ENCODE results near the gene PSMG4. TPM values are rescaled to one million over a fixed set of nuclear protein-coding genes. Genes with fewer than 3 reads are reported as not detected.
A peak's percentile ranks its signal among the peaks of the same experiment; 100 is the strongest.

Gene PSMG4
- total RNA-seq, 2 experiments from 2014 or later, result 12.3 to 12.8 TPM

GRCh38 chr6:3276174-3277167 lies 17.7 kb downstream of the PSMG4 start:
- Histone ChIP-seq H3K9me3 (ENCODE audit: control insufficient read depth in 1 of 2, insufficient read depth in 1 of 2, low read length in 2 of 2) (no peaks in the 10 kb centered on the region), H3K36me3 (ENCODE audit: insufficient read depth, low read length) (peaks cover 15% of the 10 kb centered on the region), H3K4me1 (ENCODE audit: insufficient read depth, low read length) (no peaks in the 10 kb centered on the region), H3K4me3 (ENCODE audit: low read length) (no peak overlapping the region), H3K27me3 (ENCODE audit: control insufficient read depth in 1 of 2, insufficient read depth in 2 of 2, low read length in 2 of 2) (no peaks in the 10 kb centered on the region), H3K27ac (ENCODE audit: low read depth in 1 of 2, low read length in 2 of 2) (no peak overlapping the region)
- no peak overlapping the region for H3K4me3 Mint-ChIP-seq
- CTCF ChIA-PET, result interaction anchor here (4.2 kb wide), 1 partner anchor 455 kb away, joined by 56 read pairs; no protein-coding TSS in a partner anchor
- ATAC-seq (ENCODE audit: poor library complexity) (no peak), DNase-seq (no peak)
- peaks cover 11% of the 10 kb centered on the region for H3K4me1 Mint-ChIP-seq (ENCODE audit: low read depth)
- intact Hi-C loops (cut with DNase I, micrococcal nuclease), result loop anchor here (5.0 kb wide), 5 partner anchors 236 to 881 kb away; no protein-coding TSS in a partner anchor
- POLR2A ChIA-PET, result no interaction called here
- no peak overlapping the region for H3K27ac Mint-ChIP-seq
- no peaks in the 10 kb centered on the region for H3K9me3 Mint-ChIP-seq
- H3K36me3 Mint-ChIP-seq (ENCODE audit: low read depth), result peaks cover 28% of the 10 kb centered on the region
- no peaks in the 10 kb centered on the region for H3K27me3 Mint-ChIP-seq
- TF ChIP-seq CTCF (IDR thresholded peaks at IDR 0.05), result no peak

- Mint-ChIP-seq H3K4me3 (no peak overlapping the region), H3K27me3 (no peaks in the 10 kb centered on the region), H3K9me3 (no peaks in the 10 kb centered on the region), H3K27ac (peak overlapping the region; percentile 59), H3K4me1 (ENCODE audit: low read depth) (peaks cover 11% of the 10 kb centered on the region), H3K36me3 (ENCODE audit: low read depth) (peaks cover 20% of the 10 kb centered on the region)
- H3K36me3 ChIP-seq (ENCODE audit: insufficient read depth, low read length), result peaks cover 8% of the 10 kb centered on the region
- ATAC-seq (ENCODE audit: poor library complexity) (no peak), DNase-seq (no peak)
- intact Hi-C loops (cut with DNase I, micrococcal nuclease), result loop anchor here (5.0 kb wide), 5 partner anchors 235 to 880 kb away; no protein-coding TSS in a partner anchor
- no peaks in the 10 kb centered on the region for H3K9me3 ChIP-seq (ENCODE audit: control insufficient read depth in 1 of 2, insufficient read depth in 1 of 2, low read length in 2 of 2)
- no peak overlapping the region for H3K4me3 ChIP-seq (ENCODE audit: low read length)
- ChIA-PET POLR2A (no interaction called here), CTCF (interaction anchor here (4.2 kb wide), 1 partner anchor 455 kb away, joined by 56 read pairs; no protein-coding TSS in a partner anchor)
- H3K27me3 ChIP-seq (ENCODE audit: control insufficient read depth in 1 of 2, insufficient read depth in 2 of 2, low read length in 2 of 2), result no peaks in the 10 kb centered on the region
- no peak for TF ChIP-seq CTCF (IDR thresholded peaks at IDR 0.05)
- no peaks in the 10 kb centered on the region for H3K4me1 ChIP-seq (ENCODE audit: insufficient read depth, low read length)
- H3K27ac ChIP-seq (ENCODE audit: low read depth in 1 of 2, low read length in 2 of 2), result no peak overlapping the region
Measured at GRCh38 chr6:3277251-3277650, 18.5 kb downstream of the PSMG4 start.

GRCh38 chr6:3277851-3278416 lies 19.2 kb downstream of the PSMG4 start:
- no peak overlapping the region for H3K27ac Mint-ChIP-seq
- H3K9me3 ChIP-seq (ENCODE audit: control insufficient read depth in 1 of 2, insufficient read depth in 1 of 2, low read length in 2 of 2), result no peaks in the 10 kb centered on the region
- CTCF ChIA-PET, result interaction anchor here (4.2 kb wide), 1 partner anchor 454 kb away, joined by 56 read pairs; no protein-coding TSS in a partner anchor

More at GRCh38 chr6:3277851-3278416, 19.2 kb downstream of the PSMG4 start:
- POLR2A ChIA-PET, result no interaction called here
- ATAC-seq (ENCODE audit: poor library complexity), result no peak
- peak in 1 of 14 experiments; percentile 22 for DNase-seq
- H3K27me3 Mint-ChIP-seq, result no peaks in the 10 kb centered on the region
- H3K36me3 ChIP-seq (ENCODE audit: insufficient read depth, low read length), result peaks cover 4% of the 10 kb centered on the region
- no peak overlapping the region for H3K4me3 Mint-ChIP-seq
- no peak overlapping the region for H3K27ac ChIP-seq (ENCODE audit: low read depth in 1 of 2, low read length in 2 of 2)
- no peaks in the 10 kb centered on the region for H3K27me3 ChIP-seq (ENCODE audit: control insufficient read depth in 1 of 2, insufficient read depth in 2 of 2, low read length in 2 of 2)
- peaks cover 19% of the 10 kb centered on the region for H3K36me3 Mint-ChIP-seq (ENCODE audit: low read depth)
- no peak for TF ChIP-seq CTCF (IDR thresholded peaks at IDR 0.05)
- peaks cover 11% of the 10 kb centered on the region for H3K4me1 Mint-ChIP-seq (ENCODE audit: low read depth)
- intact Hi-C loops (cut with DNase I, micrococcal nuclease), result loop anchor here (2.0 to 5.0 kb wide), 6 partner anchors 133 to 879 kb away; no protein-coding TSS in a partner anchor
- H3K9me3 Mint-ChIP-seq, result no peaks in the 10 kb centered on the region
- no peaks in the 10 kb centered on the region for H3K4me1 ChIP-seq (ENCODE audit: insufficient read depth, low read length)
- no peak overlapping the region for H3K4me3 ChIP-seq (ENCODE audit: low read length)
